ENCODE results near the gene RFX8.

The RFX8 gene

GRCh38 chr2:101349893-101350662 is 124.8 kb downstream of the RFX8 start:
- no peak for DNase-seq (ENCODE audit: low read depth)

- DNase-seq (ENCODE audit: low read depth), result no peak
Observed at GRCh38 chr2:101348883-101349282, 126.0 kb downstream of the RFX8 start.

All from stimulated activated CD8-positive, alpha-beta memory T cell treated with anti-CD3 and anti-CD28 coated beads, Interleukin-12 subunit alpha, Interleukin-12 subunit beta, amount 100 ng/mL, for 4 hours (primary cell).